GOT3 (cell line): Measurements from ENCODE around the gene ZBTB18.
"Not testable (repeated sequence)": the region's sequence is repeated elsewhere in the genome, so short reads cannot be mapped to it uniquely, and the experiment has no call there.

Experiments
- DNase-seq: peaks from one replicate; lab custom pipeline; 2025; ENCODE audit warnings: mixed read lengths; lab: John Stamatoyannopoulos, UW

Gene ZBTB18

DNA sequence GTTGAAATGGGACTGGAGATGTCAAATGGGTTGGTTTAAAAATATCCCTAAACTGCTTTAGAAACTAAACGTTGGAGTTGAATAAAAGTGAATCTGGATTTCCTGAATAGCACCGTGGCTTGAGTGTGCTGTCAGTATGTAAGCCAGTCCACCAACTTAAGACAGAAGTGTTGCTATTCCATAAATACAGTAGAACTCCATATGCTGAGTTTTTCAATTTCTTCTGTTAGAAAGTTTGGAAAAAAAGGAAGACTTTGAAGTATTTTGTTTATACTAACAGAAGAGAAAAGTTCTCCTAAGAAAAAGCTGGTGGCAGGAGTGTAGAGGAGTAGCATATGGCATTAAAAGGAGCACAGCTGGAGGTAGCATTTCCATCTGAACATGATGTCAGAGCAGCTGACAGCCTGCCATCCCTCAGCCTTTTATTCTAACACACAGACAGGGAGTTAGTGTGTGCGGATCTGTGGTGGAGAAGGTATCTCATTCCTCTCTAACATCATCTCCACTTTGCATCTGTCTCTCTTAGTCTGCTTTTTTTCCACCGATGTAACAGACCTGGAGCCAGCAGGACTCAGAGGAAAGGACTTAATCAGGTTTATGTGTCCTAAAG lies at the start of gene ZBTB18:
ZBTB18 (plus strand) TSS at position 449 of the 610 bp plus-strand sequence; CDS start at position 598, 149 bp downstream.
- DNase-seq = no peak

DNA sequence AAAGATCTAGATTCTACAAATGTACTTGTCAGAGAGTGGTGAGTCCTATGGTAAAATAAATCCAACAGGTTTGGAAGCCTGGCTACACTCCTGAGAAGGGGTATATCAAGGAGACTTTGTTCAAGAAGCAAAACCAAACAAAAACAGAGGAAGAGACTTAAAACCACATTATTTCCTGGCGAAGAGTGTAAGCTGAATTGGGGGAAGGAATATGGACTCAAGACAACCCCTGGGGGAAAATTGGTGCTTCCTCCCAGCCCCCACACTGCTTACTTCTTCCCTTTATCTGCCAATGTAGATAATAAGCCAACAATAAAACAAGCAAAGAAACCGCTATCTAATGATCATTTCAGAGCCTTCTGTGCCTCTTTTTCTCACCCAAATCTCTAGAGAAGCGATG lies 48.4 kb upstream of the ZBTB18 start:
- no peak for DNase-seq

DNA sequence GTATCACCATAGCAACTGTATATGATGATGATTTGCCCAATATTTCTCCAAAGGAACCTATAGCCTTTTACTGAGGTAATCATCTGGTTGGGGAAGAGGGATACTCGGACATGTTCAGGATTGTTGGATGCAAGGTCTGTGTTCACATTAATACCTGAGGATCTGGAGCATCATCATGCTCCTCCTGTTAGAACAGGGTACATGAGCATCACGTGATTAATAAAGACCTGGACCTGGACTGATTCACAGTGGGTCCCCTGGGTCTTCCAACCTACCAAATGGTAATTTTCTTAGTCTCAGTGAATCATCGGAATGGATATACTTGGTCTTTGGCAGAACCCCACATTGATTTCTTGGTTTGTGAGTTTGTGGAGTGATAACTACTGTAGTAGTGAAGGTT lies 45.6 kb upstream of the ZBTB18 start:
- no peak for DNase-seq

DNA sequence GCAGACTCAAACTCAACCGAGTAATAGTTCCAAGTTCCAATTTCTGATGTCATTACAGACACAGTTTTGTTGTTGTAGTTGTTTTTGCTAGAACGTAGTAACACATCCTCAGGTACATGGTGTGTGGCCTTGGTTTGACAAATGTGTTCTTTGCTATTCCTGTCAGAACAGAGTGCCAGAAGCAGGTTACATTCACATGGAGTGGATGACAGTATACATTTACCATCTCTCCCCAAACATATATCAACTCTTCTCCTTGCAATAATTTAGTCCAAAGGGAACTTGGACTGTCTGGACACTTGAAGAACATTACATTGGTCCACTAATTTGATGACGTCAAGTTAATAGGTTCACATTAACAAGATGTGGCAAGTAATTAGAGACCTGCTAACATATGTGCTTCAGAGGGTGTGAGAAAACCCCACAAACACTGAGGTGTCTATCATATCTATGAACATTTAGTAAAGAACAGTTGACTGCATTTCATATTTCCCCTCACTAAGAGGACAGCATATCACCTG lies 44.6 kb upstream of the ZBTB18 start:
- DNase-seq = no peak

- DNase-seq = no peak
Observed at GRCh38 chr1:244006961-244007360, 44.1 kb upstream of the ZBTB18 start.

- no peak for DNase-seq
Observed at GRCh38 chr1:244010191-244010590, 40.9 kb upstream of the ZBTB18 start.

- DNase-seq = no peak
Observed at GRCh38 chr1:244010703-244011123, 40.4 kb upstream of the ZBTB18 start.

- DNase-seq = no peak
Observed at GRCh38 chr1:244011271-244011670, 39.8 kb upstream of the ZBTB18 start.

- no peak for DNase-seq
Observed at GRCh38 chr1:244011786-244012185, 39.3 kb upstream of the ZBTB18 start.

- DNase-seq = peak; percentile 32
Observed at GRCh38 chr1:244012202-244012601, 38.9 kb upstream of the ZBTB18 start.

- no peak for DNase-seq
Observed at GRCh38 chr1:244013100-244013499, 38.0 kb upstream of the ZBTB18 start.

- DNase-seq = not testable (repeated sequence)
Observed at GRCh38 chr1:244014862-244015261, 36.2 kb upstream of the ZBTB18 start.

DNA sequence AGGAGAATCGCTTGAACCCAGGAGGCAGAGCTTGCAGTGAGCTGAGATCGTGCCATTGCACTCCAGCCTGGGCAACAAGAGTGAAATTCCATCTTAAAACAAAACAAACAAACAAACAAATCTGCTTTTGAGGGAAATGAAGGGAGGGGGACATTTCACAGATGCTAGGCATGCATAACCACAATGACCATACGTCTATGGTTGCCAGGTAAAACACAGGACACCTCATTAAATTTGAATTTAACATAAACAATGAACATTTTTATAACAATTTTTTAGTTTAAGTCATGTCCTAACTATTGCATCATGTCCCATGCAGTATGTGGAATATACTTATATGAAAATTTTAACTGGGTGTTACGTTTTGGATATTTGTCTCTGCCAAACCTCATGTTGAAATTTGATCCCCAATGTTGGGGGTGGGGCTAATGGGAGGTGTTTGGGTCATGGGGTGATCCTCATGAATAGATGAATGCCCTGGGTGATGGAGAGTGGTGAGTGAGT lies 31.0 kb upstream of the ZBTB18 start:
- no peak for DNase-seq

DNA sequence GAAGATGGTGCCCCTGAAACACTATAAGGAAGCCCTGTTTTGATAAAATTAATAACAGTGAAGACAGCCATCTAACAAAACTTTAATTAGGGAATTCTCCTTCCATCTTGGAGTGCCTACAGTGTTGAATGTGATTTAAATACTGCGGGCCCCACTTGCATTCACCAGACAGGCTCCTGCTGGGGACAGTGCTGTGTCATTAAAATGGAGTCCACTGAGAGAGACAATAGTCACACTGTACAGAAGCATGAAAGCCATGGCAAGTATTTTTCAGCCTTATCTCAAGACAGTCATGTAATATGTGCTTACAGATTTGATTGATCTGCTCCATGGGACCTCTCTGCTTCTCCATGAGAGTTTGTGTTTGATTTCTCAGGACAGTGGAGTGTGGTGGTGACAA lies 29.7 kb upstream of the ZBTB18 start:
- no peak for DNase-seq

DNA sequence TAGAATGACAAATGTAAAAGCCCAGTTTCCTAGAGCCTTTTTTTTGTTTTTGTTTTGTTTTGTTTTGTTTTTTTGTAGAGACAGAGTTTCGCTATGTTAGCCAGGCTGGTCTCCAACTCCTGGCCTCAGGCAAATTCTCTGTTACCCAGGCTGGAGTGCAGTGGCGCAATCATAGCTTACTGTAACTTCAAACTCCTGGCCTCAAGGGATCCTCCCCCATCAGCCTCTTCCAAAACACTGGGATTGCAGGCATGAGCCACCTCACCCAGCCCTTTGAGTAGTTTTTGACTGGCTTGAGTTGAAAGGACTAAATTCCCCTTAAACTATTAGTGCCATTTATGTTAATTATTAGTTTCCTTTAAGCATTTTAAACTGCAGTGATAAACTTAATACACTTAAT lies 28.8 kb upstream of the ZBTB18 start:
- DNase-seq = peak; percentile 66

DNA sequence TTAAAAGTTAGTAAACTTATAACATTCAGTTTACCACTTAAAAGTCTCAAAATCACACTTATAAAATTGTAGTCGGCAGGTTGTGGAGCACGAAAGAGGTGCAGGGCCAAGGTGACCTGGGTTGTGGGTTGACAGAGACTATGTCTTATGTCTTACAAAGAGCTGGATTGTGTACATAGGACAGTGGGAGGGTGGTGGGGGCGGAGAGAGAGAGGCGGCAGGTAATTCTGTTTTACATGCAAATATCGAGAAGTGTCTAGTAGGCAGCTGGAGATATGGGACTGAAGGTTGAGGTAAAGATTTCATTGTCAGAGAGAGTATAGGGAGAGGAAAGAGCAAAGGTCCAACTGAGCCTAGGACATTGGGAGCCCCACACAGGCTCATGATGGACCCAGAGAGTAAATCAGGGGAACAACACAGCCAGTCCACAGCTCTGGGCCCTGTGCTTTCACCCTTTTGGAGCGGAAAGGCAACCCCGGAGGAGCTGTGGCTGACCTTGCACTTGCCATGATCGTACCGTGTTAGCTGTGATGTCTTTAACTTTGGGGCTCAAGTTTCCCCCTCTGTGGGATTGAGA lies 28.1 kb upstream of the ZBTB18 start:
- no peak for DNase-seq

DNA sequence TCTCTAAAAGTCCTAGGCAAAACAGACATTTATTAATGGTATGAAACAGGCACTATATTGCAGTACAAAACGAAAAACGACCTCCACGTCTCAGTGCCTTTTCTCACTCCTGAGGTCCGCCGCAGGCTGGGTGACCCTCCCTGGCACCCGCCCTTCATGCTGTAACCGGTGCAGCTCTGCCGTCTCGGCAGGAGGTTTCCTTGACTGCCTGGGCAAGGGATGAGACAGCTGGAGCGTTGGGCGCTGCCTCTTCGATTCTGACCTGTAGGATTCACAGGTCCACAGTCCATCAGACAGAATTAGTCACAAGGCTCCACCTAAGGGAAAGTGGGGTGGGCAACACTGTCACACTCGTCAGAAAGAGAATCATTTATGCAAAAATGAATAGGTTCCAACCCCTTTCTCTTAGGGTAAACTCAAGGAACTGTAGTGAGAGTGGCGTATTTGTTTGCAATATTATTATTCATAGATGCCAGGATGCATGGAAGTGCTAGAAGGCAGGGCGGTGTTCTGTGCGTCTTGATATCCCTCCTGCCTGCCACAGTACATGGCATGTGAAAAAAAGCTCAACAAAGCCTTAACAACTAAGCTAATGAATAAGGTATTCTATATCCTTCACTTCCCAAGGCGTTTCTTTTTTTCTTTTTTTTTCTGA lies 23.5 kb upstream of the ZBTB18 start:
- DNase-seq = no peak

- DNase-seq = no peak
Observed at GRCh38 chr1:244028701-244029100, 22.4 kb upstream of the ZBTB18 start.

DNA sequence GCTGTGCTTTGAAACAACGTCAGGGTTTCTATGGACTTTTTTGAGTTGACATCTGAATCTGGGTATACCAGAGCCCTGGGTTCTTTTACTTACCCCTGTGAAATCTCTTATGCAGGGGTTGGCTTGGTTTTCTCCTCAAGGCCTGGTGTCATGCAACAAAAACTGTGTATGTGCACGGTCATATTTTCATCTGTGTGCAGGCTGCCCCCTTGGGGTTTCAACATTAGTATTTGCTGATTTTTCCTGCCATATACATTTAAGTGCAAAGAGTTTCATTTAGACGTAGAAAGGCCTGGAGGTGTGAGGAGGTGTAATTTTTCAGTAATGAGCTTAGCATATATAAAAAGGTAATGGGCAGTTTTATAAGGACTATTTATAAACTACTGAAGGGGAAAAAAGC lies 22.0 kb upstream of the ZBTB18 start:
- no peak for DNase-seq

GRCh38 chr1:244030481-244031040 lies 20.5 kb upstream of the ZBTB18 start:
- no peak for DNase-seq

- DNase-seq = no peak
Observed at GRCh38 chr1:244035358-244035757, 15.7 kb upstream of the ZBTB18 start.

DNA sequence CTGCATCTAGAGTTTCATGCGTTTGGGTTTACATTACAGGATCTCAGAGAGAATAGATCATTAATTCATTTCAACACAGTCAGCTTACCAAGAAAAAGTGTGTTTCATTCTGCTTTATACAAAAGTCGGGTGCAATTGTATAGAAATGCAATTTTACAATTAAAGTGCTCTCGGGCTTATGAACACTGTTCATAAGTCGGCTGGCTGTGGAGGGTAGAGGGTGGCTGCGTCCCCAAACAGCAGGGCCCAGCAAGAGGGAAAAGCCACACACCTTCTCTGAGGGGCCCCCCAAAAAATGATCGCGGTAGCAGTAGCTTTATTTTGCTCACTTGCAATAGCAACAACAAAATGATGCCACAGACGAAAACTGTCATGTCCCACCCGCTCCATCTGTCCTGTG lies 13.8 kb upstream of the ZBTB18 start:
- DNase-seq = no peak
